H1 (cell line): ENCODE results near the gene BMPR1A. TPM values are rescaled to one million over a fixed set of nuclear protein-coding genes. Genes with fewer than 3 reads are reported as not detected.

Experiments used
- CBX5 ChIP-seq: fragments of 300-800, 300-1000 bp; sonication (generic); IDR thresholded peaks from 2 replicates; pipeline ENCODE4 v1.7.1; 2016; ENCODE audit warnings: antibody characterized with exemption, low read length, low read depth
- CREB1 ChIP-seq: IDR thresholded peaks from 2 replicates; pipeline ENCODE4 v1.6.1; 2012; ENCODE audit warnings: inconsistent platforms
- JUND ChIP-seq: IDR thresholded peaks from 2 replicates; pipeline ENCODE4 v1.6.1; 2011; ENCODE audit warnings: mild to moderate bottlenecking, improper control_type of control experiment, low read length
- PHF8 ChIP-seq: fragments of 200-600 bp; sonication (generic); conservative IDR thresholded peaks from 2 replicates; pipeline ENCODE4 v1.7.1; 2012; ENCODE audit warnings: low read depth, mild to moderate bottlenecking, inconsistent platforms, low read length, moderate library complexity
- RBBP5 ChIP-seq: IDR thresholded peaks from 2 replicates; pipeline ENCODE4 v1.7.1; 2012; ENCODE audit warnings: low read depth, mild to moderate bottlenecking, inconsistent platforms, low read length, moderate library complexity, borderline replicate concordance
- SP2 ChIP-seq: IDR thresholded peaks from 2 replicates; pipeline ENCODE4 v1.6.1; 2012; ENCODE audit warnings: mild to moderate bottlenecking, low read length, inconsistent platforms
- SRF ChIP-seq: IDR thresholded peaks from 2 replicates; pipeline ENCODE4 v1.6.1; 2011; ENCODE audit warnings: mild to moderate bottlenecking, low read depth, low read length, moderate library complexity
- SUZ12 ChIP-seq: fragments of 200-600 bp; sonication (generic); IDR thresholded peaks from 2 replicates; pipeline ENCODE4 v1.6.1; 2012; ENCODE audit warnings: mild to moderate bottlenecking, inconsistent platforms, low read length, moderate library complexity, mixed read lengths
- polyA plus RNA-seq, 7 experiments: library from polyadenylated mRNA; depleted of rRNA in 3 of 7; stranded (reverse) in 5 of 7; unstranded in 2 of 7; fragments of >200 nt in 5 of 7; fragments of 200-250 nt in 2 of 7; gene quantifications; 1 replicate in 5 of 7; 2 replicates in 1 of 7; 4 replicates in 1 of 7; pipeline versions ENCODE4 v1.2.1 to v1.2.3, GENCODE V29; 2011 to 2013; ENCODE audit warnings: missing spikeins in 2 of 7, mixed read lengths in 2 of 7
- total RNA-seq: library from RNA; stranded (reverse); fragmentation: NEBNext Ultra II Directional; extraction: Animal tissue kit (Norgen Biotek cat#: 25700); gene quantifications from 2 replicates; pipeline ENCODE4 v1.2.1, GENCODE V29; 2021
- TF ChIP-seq, protein P1 (sequence below): fragments of 300-600 bp; sonication (generic); IDR thresholded peaks from 2 replicates; pipeline ENCODE4 v1.7.1; 2012; ENCODE audit warnings: low read length, moderate library complexity, mild to moderate bottlenecking, inconsistent platforms; ENCODE audit not compliant: insufficient replicate concordance
- TF ChIP-seq, protein P2 (sequence below): IDR thresholded peaks from 2 replicates; pipeline ENCODE4 v1.6.1; 2011; ENCODE audit warnings: low read length, improper control_type of control experiment
- TF ChIP-seq, protein P3 (sequence below): IDR thresholded peaks from 2 replicates; pipeline ENCODE4 v1.6.1; 2012; ENCODE audit warnings: inconsistent platforms

The BMPR1A gene
- total and polyA plus RNA-seq, 2 of the 8 experiments (the other 6 are each of a cell fraction or from before 2014, with no cell fraction given): 34.4 to 129 TPM

DNA sequence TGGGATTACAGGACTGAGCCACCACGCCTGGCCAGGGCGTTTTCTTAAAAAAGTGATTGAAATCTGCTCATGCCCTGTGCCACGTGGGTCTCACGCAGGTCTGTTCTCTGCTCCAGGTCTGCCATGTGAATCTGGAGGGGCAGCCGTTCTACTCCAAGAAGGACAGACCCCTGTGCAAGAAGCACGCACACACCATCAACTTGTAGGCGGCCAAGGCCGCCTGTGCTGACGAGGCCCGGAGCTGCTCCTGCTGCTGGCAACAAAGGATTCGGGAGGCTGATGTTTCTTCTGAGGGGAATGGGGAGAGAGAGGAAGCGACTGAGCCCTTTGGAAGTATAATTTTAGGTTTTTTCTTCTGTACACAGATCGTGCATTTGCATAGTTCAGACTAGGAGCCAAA, 23.6 kb upstream of the BMPR1A start (continued):
- TF ChIP-seq, protein P1, sequence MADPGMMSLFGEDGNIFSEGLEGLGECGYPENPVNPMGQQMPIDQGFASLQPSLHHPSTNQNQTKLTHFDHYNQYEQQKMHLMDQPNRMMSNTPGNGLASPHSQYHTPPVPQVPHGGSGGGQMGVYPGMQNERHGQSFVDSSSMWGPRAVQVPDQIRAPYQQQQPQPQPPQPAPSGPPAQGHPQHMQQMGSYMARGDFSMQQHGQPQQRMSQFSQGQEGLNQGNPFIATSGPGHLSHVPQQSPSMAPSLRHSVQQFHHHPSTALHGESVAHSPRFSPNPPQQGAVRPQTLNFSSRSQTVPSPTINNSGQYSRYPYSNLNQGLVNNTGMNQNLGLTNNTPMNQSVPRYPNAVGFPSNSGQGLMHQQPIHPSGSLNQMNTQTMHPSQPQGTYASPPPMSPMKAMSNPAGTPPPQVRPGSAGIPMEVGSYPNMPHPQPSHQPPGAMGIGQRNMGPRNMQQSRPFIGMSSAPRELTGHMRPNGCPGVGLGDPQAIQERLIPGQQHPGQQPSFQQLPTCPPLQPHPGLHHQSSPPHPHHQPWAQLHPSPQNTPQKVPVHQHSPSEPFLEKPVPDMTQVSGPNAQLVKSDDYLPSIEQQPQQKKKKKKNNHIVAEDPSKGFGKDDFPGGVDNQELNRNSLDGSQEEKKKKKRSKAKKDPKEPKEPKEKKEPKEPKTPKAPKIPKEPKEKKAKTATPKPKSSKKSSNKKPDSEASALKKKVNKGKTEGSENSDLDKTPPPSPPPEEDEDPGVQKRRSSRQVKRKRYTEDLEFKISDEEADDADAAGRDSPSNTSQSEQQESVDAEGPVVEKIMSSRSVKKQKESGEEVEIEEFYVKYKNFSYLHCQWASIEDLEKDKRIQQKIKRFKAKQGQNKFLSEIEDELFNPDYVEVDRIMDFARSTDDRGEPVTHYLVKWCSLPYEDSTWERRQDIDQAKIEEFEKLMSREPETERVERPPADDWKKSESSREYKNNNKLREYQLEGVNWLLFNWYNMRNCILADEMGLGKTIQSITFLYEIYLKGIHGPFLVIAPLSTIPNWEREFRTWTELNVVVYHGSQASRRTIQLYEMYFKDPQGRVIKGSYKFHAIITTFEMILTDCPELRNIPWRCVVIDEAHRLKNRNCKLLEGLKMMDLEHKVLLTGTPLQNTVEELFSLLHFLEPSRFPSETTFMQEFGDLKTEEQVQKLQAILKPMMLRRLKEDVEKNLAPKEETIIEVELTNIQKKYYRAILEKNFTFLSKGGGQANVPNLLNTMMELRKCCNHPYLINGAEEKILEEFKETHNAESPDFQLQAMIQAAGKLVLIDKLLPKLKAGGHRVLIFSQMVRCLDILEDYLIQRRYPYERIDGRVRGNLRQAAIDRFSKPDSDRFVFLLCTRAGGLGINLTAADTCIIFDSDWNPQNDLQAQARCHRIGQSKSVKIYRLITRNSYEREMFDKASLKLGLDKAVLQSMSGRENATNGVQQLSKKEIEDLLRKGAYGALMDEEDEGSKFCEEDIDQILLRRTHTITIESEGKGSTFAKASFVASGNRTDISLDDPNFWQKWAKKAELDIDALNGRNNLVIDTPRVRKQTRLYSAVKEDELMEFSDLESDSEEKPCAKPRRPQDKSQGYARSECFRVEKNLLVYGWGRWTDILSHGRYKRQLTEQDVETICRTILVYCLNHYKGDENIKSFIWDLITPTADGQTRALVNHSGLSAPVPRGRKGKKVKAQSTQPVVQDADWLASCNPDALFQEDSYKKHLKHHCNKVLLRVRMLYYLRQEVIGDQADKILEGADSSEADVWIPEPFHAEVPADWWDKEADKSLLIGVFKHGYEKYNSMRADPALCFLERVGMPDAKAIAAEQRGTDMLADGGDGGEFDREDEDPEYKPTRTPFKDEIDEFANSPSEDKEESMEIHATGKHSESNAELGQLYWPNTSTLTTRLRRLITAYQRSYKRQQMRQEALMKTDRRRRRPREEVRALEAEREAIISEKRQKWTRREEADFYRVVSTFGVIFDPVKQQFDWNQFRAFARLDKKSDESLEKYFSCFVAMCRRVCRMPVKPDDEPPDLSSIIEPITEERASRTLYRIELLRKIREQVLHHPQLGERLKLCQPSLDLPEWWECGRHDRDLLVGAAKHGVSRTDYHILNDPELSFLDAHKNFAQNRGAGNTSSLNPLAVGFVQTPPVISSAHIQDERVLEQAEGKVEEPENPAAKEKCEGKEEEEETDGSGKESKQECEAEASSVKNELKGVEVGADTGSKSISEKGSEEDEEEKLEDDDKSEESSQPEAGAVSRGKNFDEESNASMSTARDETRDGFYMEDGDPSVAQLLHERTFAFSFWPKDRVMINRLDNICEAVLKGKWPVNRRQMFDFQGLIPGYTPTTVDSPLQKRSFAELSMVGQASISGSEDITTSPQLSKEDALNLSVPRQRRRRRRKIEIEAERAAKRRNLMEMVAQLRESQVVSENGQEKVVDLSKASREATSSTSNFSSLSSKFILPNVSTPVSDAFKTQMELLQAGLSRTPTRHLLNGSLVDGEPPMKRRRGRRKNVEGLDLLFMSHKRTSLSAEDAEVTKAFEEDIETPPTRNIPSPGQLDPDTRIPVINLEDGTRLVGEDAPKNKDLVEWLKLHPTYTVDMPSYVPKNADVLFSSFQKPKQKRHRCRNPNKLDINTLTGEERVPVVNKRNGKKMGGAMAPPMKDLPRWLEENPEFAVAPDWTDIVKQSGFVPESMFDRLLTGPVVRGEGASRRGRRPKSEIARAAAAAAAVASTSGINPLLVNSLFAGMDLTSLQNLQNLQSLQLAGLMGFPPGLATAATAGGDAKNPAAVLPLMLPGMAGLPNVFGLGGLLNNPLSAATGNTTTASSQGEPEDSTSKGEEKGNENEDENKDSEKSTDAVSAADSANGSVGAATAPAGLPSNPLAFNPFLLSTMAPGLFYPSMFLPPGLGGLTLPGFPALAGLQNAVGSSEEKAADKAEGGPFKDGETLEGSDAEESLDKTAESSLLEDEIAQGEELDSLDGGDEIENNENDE: no peak
- TF ChIP-seq PHF8 (no peak), SRF (no peak), SP2 (no peak), JUND (no peak), SUZ12 (no peak), CREB1 (no peak), RBBP5 (no peak), CBX5 (no peak)
- TF ChIP-seq, protein P2, sequence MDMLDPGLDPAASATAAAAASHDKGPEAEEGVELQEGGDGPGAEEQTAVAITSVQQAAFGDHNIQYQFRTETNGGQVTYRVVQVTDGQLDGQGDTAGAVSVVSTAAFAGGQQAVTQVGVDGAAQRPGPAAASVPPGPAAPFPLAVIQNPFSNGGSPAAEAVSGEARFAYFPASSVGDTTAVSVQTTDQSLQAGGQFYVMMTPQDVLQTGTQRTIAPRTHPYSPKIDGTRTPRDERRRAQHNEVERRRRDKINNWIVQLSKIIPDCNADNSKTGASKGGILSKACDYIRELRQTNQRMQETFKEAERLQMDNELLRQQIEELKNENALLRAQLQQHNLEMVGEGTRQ: no peak
- TF ChIP-seq, protein P3, sequence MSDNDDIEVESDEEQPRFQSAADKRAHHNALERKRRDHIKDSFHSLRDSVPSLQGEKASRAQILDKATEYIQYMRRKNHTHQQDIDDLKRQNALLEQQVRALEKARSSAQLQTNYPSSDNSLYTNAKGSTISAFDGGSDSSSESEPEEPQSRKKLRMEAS: no peak
